ENCODE measurements around the gene RAD51B.

Gene RAD51B

DNA sequence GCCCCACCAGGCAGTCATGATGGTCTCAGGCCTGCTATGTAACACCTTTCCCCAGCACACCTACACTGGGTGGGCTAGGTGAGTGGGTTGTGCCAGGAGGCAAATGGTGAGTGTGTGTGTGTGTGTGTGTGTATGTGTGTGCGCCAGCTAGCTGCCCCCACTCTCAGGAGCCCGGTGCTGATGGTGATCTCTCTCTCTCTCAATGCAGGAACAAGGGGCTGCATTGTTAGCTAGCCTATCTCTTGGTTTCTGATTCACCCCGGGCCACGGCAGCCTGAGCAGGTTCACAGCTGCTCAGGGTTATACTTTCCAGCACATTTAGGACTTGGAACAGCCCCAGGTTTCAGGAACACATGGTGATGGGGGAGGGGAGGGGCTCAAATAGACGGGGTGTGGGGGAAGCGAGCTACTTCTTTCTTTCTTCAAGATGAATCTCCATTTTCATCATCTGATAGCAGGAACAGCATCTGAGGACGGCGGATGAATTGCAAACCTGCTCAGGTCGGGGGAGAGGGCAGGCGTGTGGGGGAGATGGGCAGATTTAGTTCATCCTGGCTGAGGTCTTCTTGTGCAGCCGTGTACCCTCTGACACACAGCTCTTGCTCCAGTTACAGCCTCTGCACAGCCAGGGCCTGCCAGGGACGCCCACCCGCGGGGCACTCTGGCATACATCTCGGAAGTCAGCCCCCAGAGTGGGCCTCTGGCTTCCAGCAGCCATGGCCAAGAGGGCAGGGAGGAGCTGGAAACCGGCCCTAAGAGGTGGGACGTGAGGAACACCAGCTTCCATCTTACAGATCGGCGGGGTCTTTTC, 835.6 kb downstream of the RAD51B start:
- DNase-seq (ENCODE audit: insufficient read length, low spot score) (no peak), FAIRE-seq (no peak)
- TF ChIP-seq, protein P1, sequence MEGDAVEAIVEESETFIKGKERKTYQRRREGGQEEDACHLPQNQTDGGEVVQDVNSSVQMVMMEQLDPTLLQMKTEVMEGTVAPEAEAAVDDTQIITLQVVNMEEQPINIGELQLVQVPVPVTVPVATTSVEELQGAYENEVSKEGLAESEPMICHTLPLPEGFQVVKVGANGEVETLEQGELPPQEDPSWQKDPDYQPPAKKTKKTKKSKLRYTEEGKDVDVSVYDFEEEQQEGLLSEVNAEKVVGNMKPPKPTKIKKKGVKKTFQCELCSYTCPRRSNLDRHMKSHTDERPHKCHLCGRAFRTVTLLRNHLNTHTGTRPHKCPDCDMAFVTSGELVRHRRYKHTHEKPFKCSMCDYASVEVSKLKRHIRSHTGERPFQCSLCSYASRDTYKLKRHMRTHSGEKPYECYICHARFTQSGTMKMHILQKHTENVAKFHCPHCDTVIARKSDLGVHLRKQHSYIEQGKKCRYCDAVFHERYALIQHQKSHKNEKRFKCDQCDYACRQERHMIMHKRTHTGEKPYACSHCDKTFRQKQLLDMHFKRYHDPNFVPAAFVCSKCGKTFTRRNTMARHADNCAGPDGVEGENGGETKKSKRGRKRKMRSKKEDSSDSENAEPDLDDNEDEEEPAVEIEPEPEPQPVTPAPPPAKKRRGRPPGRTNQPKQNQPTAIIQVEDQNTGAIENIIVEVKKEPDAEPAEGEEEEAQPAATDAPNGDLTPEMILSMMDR (IDR thresholded peaks at IDR 0.05; ENCODE audit: insufficient read depth, missing control alignments): no peak

- TF ChIP-seq, protein P1 (IDR thresholded peaks at IDR 0.05; ENCODE audit: insufficient read depth, missing control alignments): no peak
- FAIRE-seq (no peak), DNase-seq (ENCODE audit: insufficient read length, low spot score) (no peak)
These were observed 836.3 kb downstream of the RAD51B start for GRCh38 chr14:68655911-68656316.

DNA sequence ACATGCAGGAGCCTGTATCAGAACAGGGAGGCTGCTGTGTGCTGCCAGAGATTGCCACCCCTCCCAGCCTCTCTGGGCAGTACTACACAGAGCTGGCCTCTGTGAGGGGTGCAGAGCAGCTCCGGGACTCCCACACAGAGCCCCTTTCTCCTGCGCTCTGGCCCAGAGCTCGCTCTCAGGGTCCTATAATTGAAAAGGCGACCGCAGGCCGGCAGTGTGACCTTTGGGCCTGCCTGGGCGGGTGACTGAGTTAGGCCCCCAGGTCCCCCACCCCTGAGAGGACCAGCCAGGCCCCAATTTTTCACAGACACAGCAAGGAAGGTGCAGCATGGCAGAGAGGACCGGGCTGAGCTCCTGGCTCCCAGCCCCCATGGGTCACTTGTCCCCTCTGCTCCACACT, 836.9 kb downstream of the RAD51B start:
- TF ChIP-seq, protein P1 (IDR thresholded peaks at IDR 0.05; ENCODE audit: insufficient read depth, missing control alignments): no peak
- FAIRE-seq (no peak), DNase-seq (ENCODE audit: insufficient read length, low spot score) (no peak)

DNA sequence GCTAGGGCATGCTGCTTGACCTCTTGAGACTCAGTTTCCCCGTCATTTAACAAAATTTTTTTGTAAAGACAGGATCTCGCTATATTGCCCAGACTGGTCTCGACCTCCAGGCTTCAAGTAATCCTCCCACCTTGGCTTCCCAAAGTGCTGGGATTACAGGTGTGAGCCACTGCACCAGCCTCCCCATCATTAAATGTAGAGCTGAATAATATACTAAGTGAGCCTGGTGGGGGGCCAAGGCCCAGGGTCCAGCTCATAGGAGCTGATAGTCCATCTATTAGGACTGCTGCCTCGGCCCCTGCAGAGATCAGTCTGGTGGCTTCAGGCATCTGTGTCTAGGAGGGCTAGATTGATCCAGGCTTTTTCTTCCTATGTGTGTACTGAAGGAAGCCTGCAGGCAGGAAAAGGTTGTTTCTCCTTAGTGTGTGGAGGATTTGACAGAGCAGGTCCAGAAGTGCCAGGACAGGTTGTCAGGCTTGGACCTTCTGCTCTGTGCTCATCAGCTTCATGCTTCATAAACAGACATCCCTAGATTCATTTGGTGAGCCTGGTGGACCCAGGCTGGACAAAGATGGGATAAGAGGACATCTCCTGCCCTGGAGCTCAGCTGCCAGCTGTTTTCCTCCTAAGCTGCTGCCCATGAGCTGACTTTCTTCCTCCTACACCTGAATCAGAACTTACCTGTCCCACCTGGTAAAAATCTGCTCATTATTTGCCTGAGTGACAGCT, 837.9 kb downstream of the RAD51B start:
- no peak for FAIRE-seq
- TF ChIP-seq, protein P1 (IDR thresholded peaks at IDR 0.05; ENCODE audit: insufficient read depth, missing control alignments): no peak
- no peak for DNase-seq (ENCODE audit: insufficient read length, low spot score)

GRCh38 chr14:68658029-68658509, 838.5 kb downstream of the RAD51B start:
- DNase-seq (ENCODE audit: insufficient read length, low spot score) (no peak), FAIRE-seq (no peak)
- TF ChIP-seq, protein P1 (IDR thresholded peaks at IDR 0.05; ENCODE audit: insufficient read depth, missing control alignments): no peak

DNA sequence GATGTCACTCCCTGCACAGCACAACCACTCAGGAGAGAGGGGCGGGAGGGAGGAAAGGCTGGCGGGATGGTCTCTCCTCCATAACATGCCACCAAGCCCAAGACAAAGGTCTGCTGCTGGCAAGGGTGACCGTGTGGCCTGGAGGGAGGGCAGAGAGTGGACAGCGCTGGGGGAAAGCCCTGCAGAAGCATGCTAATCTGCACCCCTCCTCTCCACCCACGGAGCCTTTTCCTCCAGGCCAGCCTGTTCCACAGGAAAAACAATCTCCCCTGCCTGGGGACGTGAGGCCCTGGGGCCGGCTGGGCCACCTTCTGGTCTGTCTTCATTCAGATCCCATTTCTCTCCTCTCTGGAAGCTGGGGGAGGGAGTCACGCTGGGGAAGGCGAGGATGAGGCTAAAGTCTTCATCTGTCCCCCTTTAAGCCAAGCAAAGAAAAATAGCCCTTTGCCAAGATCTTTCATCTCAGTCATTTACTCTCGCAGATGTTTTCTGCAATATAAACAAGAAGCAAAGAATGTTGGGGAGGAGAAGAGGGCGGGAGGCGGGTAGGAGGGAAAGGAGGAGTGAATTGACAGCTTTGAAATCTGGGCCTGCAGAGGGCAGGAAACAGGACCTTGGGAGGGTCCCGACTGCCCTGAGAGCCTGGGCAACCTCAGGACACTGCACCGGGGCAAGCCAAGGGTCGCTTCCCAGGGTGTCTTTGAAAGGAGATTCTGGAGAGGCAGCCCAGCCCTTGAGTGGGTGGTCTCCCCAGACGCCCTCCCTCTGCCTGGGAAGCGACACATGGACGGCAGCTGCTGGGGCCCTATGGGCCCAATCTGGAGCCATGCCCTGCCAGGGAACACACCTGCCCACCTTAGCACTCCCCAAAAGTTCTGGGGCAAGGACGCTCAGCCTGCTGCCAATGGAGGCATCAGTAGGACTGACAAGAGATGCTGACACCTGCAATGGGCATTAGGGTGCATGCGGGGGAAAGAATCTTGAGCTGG, 839.7 kb downstream of the RAD51B start:
- FAIRE-seq (no peak), DNase-seq (ENCODE audit: insufficient read length, low spot score) (no peak)
- TF ChIP-seq, protein P1 (IDR thresholded peaks at IDR 0.05; ENCODE audit: insufficient read depth, missing control alignments): no peak
